Measurements from ENCODE around the gene PKDCC.

PKDCC gene

GRCh38 chr2:42050010-42050702 is 2.3 kb downstream of the PKDCC start:
- Histone ChIP-seq H3K27me3 (ENCODE audit: insufficient read depth, poor library complexity, severe bottlenecking) (peaks cover 26% of the 10 kb centered on the region), H3K4me1 (ENCODE audit: insufficient read depth, poor library complexity, severe bottlenecking) (no peaks in the 10 kb centered on the region), H3K4me3 (ENCODE audit: severe bottlenecking) (no peak overlapping the region), H3K36me3 (ENCODE audit: low read depth) (no peaks in the 10 kb centered on the region), H3K9me3 (ENCODE audit: severe bottlenecking) (no peaks in the 10 kb centered on the region), H3K27ac (ENCODE audit: poor library complexity, severe bottlenecking) (no peak overlapping the region)
- DNase-seq (ENCODE audit: low spot score) (no peak), ATAC-seq (ENCODE audit: low read depth) (no peak)
- no peak for TF ChIP-seq CTCF (IDR thresholded peaks at IDR 0.05; ENCODE audit: poor library complexity, severe bottlenecking)

- Histone ChIP-seq H3K27me3 (ENCODE audit: insufficient read depth, poor library complexity, severe bottlenecking) (peaks cover 26% of the 10 kb centered on the region), H3K4me1 (ENCODE audit: insufficient read depth, poor library complexity, severe bottlenecking) (no peaks in the 10 kb centered on the region), H3K36me3 (ENCODE audit: low read depth) (no peaks in the 10 kb centered on the region), H3K9me3 (ENCODE audit: severe bottlenecking) (no peaks in the 10 kb centered on the region), H3K27ac (ENCODE audit: poor library complexity, severe bottlenecking) (no peak overlapping the region), H3K4me3 (ENCODE audit: severe bottlenecking) (no peak overlapping the region)
- DNase-seq (ENCODE audit: low spot score) (no peak), ATAC-seq (ENCODE audit: low read depth) (no peak)
- no peak for TF ChIP-seq CTCF (IDR thresholded peaks at IDR 0.05; ENCODE audit: poor library complexity, severe bottlenecking)
Observed at GRCh38 chr2:42050703-42051542, 3.1 kb downstream of the PKDCC start.

GRCh38 chr2:42051543-42052235 is 3.9 kb downstream of the PKDCC start:
- TF ChIP-seq CTCF (IDR thresholded peaks at IDR 0.05; ENCODE audit: poor library complexity, severe bottlenecking), result no peak
- H3K36me3 ChIP-seq (ENCODE audit: low read depth), result no peaks in the 10 kb centered on the region
- H3K4me3 ChIP-seq (ENCODE audit: severe bottlenecking), result no peak overlapping the region
- peaks cover 25% of the 10 kb centered on the region for H3K27me3 ChIP-seq (ENCODE audit: insufficient read depth, poor library complexity, severe bottlenecking)
- no peaks in the 10 kb centered on the region for H3K4me1 ChIP-seq (ENCODE audit: insufficient read depth, poor library complexity, severe bottlenecking)
- H3K27ac ChIP-seq (ENCODE audit: poor library complexity, severe bottlenecking), result no peak overlapping the region
- ATAC-seq (ENCODE audit: low read depth) (no peak), DNase-seq (ENCODE audit: low spot score) (no peak)
- no peaks in the 10 kb centered on the region for H3K9me3 ChIP-seq (ENCODE audit: severe bottlenecking)

- ATAC-seq (ENCODE audit: low read depth) (no peak), DNase-seq (ENCODE audit: low spot score) (no peak)
- Histone ChIP-seq H3K36me3 (ENCODE audit: low read depth) (no peaks in the 10 kb centered on the region), H3K4me1 (ENCODE audit: insufficient read depth, poor library complexity, severe bottlenecking) (no peaks in the 10 kb centered on the region), H3K9me3 (ENCODE audit: severe bottlenecking) (no peaks in the 10 kb centered on the region), H3K27me3 (ENCODE audit: insufficient read depth, poor library complexity, severe bottlenecking) (peaks cover 17% of the 10 kb centered on the region), H3K4me3 (ENCODE audit: severe bottlenecking) (no peak overlapping the region), H3K27ac (ENCODE audit: poor library complexity, severe bottlenecking) (no peak overlapping the region)
- no peak for TF ChIP-seq CTCF (IDR thresholded peaks at IDR 0.05; ENCODE audit: poor library complexity, severe bottlenecking)
Observed at GRCh38 chr2:42052702-42053481, 5.1 kb downstream of the PKDCC start.

Measured in RWPE2 (cell line).